HepG2 (cell line): ENCODE measurements around the gene DCTN2. TPM values are rescaled to one million over a fixed set of nuclear protein-coding genes. Genes with fewer than 3 reads are reported as not detected.

Experiments used
- ARID5B ChIP-seq: IDR thresholded peaks from 2 replicates; pipeline ENCODE4 v1.4.0; 2020; ENCODE audit warnings: mild to moderate bottlenecking, missing genetic modification reagents
- ASH2L ChIP-seq: fragments of 300-600, 200-600 bp; sonication (generic); IDR thresholded peaks from 2 replicates; pipeline ENCODE4 v1.7.0; 2017; ENCODE audit warnings: low read depth, mild to moderate bottlenecking, moderate library complexity, mixed read lengths, low read length; ENCODE audit not compliant: insufficient read length
- CBFB ChIP-seq: sonication (generic); formaldehyde crosslinking; IDR thresholded peaks from 2 replicates; pipeline ENCODE4 v1.4.0; 2020; ENCODE audit warnings: missing genetic modification reagents
- FOXO1 ChIP-seq: sonication (generic); formaldehyde crosslinking; IDR thresholded peaks from 2 replicates; pipeline ENCODE4 v1.4.0; 2020; ENCODE audit warnings: missing genetic modification reagents
- PAWR ChIP-seq: sonication (generic); formaldehyde crosslinking; IDR thresholded peaks from 2 replicates; pipeline ENCODE4 v1.4.0; 2020; ENCODE audit warnings: missing genetic modification reagents, mild to moderate bottlenecking, borderline replicate concordance
- PITX1 ChIP-seq: sonication (generic); formaldehyde crosslinking; IDR thresholded peaks from 2 replicates; pipeline ENCODE4 v1.5.1; 2020; ENCODE audit warnings: mild to moderate bottlenecking, missing genetic modification reagents
- PRDM10 ChIP-seq: sonication (generic); formaldehyde crosslinking; IDR thresholded peaks from 2 replicates; pipeline ENCODE4 v1.4.0; 2020; ENCODE audit warnings: low read depth, missing genetic modification reagents
- SOX13 ChIP-seq, 3 experiments: fragments of 450-650 bp in 1 of 3; sonication (generic) in 1 of 3; formaldehyde crosslinking in 1 of 3; IDR thresholded peaks in 2 of 3; conservative IDR thresholded peaks in 1 of 3; 2 replicates each; pipeline versions ENCODE4 v1.5.0 to v1.6.1; 2016 to 2020; ENCODE audit warnings: antibody characterized with exemption in 1 of 3, mild to moderate bottlenecking in 1 of 3, missing compliant biosample characterization in 1 of 3, missing genetic modification reagents in 1 of 3, moderate library complexity in 1 of 3
- STAG1 ChIP-seq: sonication (generic); formaldehyde crosslinking; IDR thresholded peaks from 2 replicates; pipeline ENCODE4 v1.4.0; 2020; ENCODE audit warnings: missing genetic modification reagents
- TCF7L2 ChIP-seq: IDR thresholded peaks from 2 replicates; pipeline ENCODE4 v1.6.1; 2011; ENCODE audit warnings: mild to moderate bottlenecking, low read depth, low read length, moderate library complexity
- THAP11 ChIP-seq: IDR thresholded peaks from 2 replicates; pipeline ENCODE4 v1.6.1; 2016; ENCODE audit warnings: missing biosample characterization, missing genetic modification reagents
- THRA ChIP-seq: sonication (generic); formaldehyde crosslinking; IDR thresholded peaks from 2 replicates; pipeline ENCODE4 v1.4.0; 2020; ENCODE audit warnings: missing genetic modification reagents, borderline replicate concordance
- ZFX ChIP-seq: sonication (generic); formaldehyde crosslinking; IDR thresholded peaks from 2 replicates; pipeline ENCODE4 v1.4.0; 2020; ENCODE audit warnings: mild to moderate bottlenecking, low read depth, missing genetic modification reagents, moderate library complexity
- ZGPAT ChIP-seq: IDR thresholded peaks from 2 replicates; pipeline ENCODE4 v1.6.1; 2016; ENCODE audit warnings: mild to moderate bottlenecking
- ZNF121 ChIP-seq: sonication (generic); formaldehyde crosslinking; IDR thresholded peaks from 2 replicates; pipeline ENCODE4 v1.5.0; 2020; ENCODE audit warnings: mild to moderate bottlenecking, missing genetic modification reagents
- ZNF331 ChIP-seq: sonication (generic); formaldehyde crosslinking; IDR thresholded peaks from 2 replicates; pipeline ENCODE4 v1.4.0; 2020; ENCODE audit warnings: missing genetic modification reagents
- ZNF34 ChIP-seq: sonication (generic); formaldehyde crosslinking; IDR thresholded peaks from 2 replicates; pipeline ENCODE4 v1.4.0; 2020; ENCODE audit warnings: mild to moderate bottlenecking, missing genetic modification reagents, borderline replicate concordance
- ZNF839 ChIP-seq: sonication (generic); formaldehyde crosslinking; IDR thresholded peaks from 2 replicates; pipeline ENCODE4 v1.4.0; 2020; ENCODE audit warnings: missing genetic modification reagents, mild to moderate bottlenecking, borderline replicate concordance
- polyA plus RNA-seq, 8 experiments: library from polyadenylated mRNA; depleted of rRNA in 3 of 8; stranded (reverse) in 7 of 8; unstranded in 1 of 8; fragments of >200 nt; fragmentation: Illumina TruSeq in 4 of 8; extraction: Trizol in 4 of 8; gene quantifications; 2 replicates each; pipeline versions ENCODE4 v1.2.1 to v1.2.3, GENCODE V29; 2011 to 2016; ENCODE audit warnings: low read depth in 4 of 8, missing spikeins in 1 of 8, mixed read lengths in 1 of 8; ENCODE audit not compliant: insufficient read depth in 1 of 8
- total RNA-seq, 5 experiments: library from RNA; depleted of rRNA; stranded (reverse); fragments of >200 nt; fragmentation: Illumina TruSeq; extraction: Trizol; gene quantifications; 2 replicates each; pipeline ENCODE4 v1.2.3, GENCODE V29; 2016; ENCODE audit warnings: low read depth in 1 of 5

DCTN2 gene
- total and polyA plus RNA-seq, 2 of the 13 experiments (the other 11 are each of a cell fraction or from before 2014, with no cell fraction given), result 72.0 to 77.4 TPM

GRCh38 chr12:57583008-57583831 is 36.2 kb upstream of the DCTN2 start (continued):
- TF ChIP-seq ARID5B (CRISPR knock-in tag), result peak; percentile 29; the same call in 1 of the 2 replicates
- TF ChIP-seq CBFB, result no peak
- TF ChIP-seq SOX13 (IDR thresholded peaks at IDR 0.05), result no peak
- no peak for TF ChIP-seq SOX13 (CRISPR knock-in tag; conservative IDR thresholded peaks at IDR 0.05 in 1 of 2, IDR thresholded peaks at IDR 0.05 in 1 of 2)
- TF ChIP-seq ZNF331 (CRISPR knock-in tag), result peak; percentile 19; the same call in 1 of the 2 replicates
- TF ChIP-seq ZGPAT, result no peak
- no peak for TF ChIP-seq ZNF121
- TF ChIP-seq THAP11 (CRISPR knock-in tag), result peak; percentile 52; the same call in 1 of the 2 replicates
- TF ChIP-seq ASH2L, result no peak
- no peak for TF ChIP-seq FOXO1
- 0 out of 2 replicates have a peak, but pooled peaks have one; percentile 18 for TF ChIP-seq ZFX (CRISPR knock-in tag)
- no peak for TF ChIP-seq PITX1 (CRISPR knock-in tag)
- TF ChIP-seq THRA, result peak; percentile 95; the same call in 1 of the 2 replicates
- no peak for TF ChIP-seq PRDM10 (CRISPR knock-in tag)
- TF ChIP-seq ZNF34 (CRISPR knock-in tag), result no peak
- TF ChIP-seq PAWR (CRISPR knock-in tag), result no peak
- no peak for TF ChIP-seq ZNF839 (CRISPR knock-in tag)
- peak; percentile 86 for TF ChIP-seq STAG1 (CRISPR knock-in tag)
- no peak for TF ChIP-seq TCF7L2
